GM19239 (cell line): Measurements from ENCODE around the gene ZNF556.
A peak's percentile ranks its signal among the peaks of the same experiment; 100 is the strongest.
"Not testable (repeated sequence)": the region's sequence is repeated elsewhere in the genome, so short reads cannot be mapped to it uniquely, and the experiment has no call there.

ENCODE experiments used
- DNase-seq: peaks from one replicate; pipeline ENCODE4 v3.0.0; 2011; ENCODE audit warnings: low spot score; ENCODE audit not compliant: insufficient read length
- FAIRE-seq: peaks from 2 replicates; lab custom pipeline; 2011; peaks lifted over from hg19 to GRCh38; lab: Jason Lieb, UNC

The ZNF556 gene

GRCh38 chr19:2852598-2852997, 14.5 kb upstream of the ZNF556 start:
- DNase-seq = no peak
- FAIRE-seq = no peak

- FAIRE-seq (no peak), DNase-seq (no peak)
Observed at GRCh38 chr19:2853015-2853606, 14.0 kb upstream of the ZNF556 start.

GRCh38 chr19:2854849-2855248, 12.3 kb upstream of the ZNF556 start:
- no peak for DNase-seq
- no peak for FAIRE-seq

- no peak for FAIRE-seq
- no peak for DNase-seq
Observed at GRCh38 chr19:2856457-2857050, 10.6 kb upstream of the ZNF556 start.

- no peak for FAIRE-seq
- DNase-seq = no peak
Observed at GRCh38 chr19:2858864-2859263, 8.3 kb upstream of the ZNF556 start.

GRCh38 chr19:2863816-2864215, 3.3 kb upstream of the ZNF556 start:
- FAIRE-seq (no peak), DNase-seq (no peak)

GRCh38 chr19:2865334-2866100, 1.6 kb upstream of the ZNF556 start:
- no peak for FAIRE-seq

GRCh38 chr19:2866495-2867024, 575 bp upstream of the ZNF556 start:
- no peak for FAIRE-seq
- DNase-seq = no peak

More at GRCh38 chr19:2865334-2866100, 1.6 kb upstream of the ZNF556 start:
- no peak for DNase-seq

- FAIRE-seq (no peak), DNase-seq (no peak)
Observed at GRCh38 chr19:2869618-2870017, 2.5 kb downstream of the ZNF556 start.

- not testable (repeated sequence) for DNase-seq, FAIRE-seq
Observed at GRCh38 chr19:2872175-2872574, 5.0 kb downstream of the ZNF556 start.

GRCh38 chr19:2877398-2878331, 10.5 kb downstream of the ZNF556 start:
- no peak for DNase-seq
- no peak for FAIRE-seq

GRCh38 chr19:2883686-2884439, 16.7 kb downstream of the ZNF556 start:
- no peak for DNase-seq
- FAIRE-seq = no peak

- DNase-seq (no peak), FAIRE-seq (no peak)
Observed at GRCh38 chr19:2885736-2886135, 18.6 kb downstream of the ZNF556 start.

- DNase-seq (peak; percentile 44), FAIRE-seq (peak; percentile 83)
Observed at GRCh38 chr19:2887391-2887914, 20.3 kb downstream of the ZNF556 start.

- no peak for FAIRE-seq
- DNase-seq = no peak
Observed at GRCh38 chr19:2888731-2889224, 21.6 kb downstream of the ZNF556 start.

- not testable (repeated sequence) for FAIRE-seq, DNase-seq
Observed at GRCh38 chr19:2890531-2890930, 23.4 kb downstream of the ZNF556 start.

- DNase-seq = no peak
- FAIRE-seq = no peak
Observed at GRCh38 chr19:2896694-2897093, 29.6 kb downstream of the ZNF556 start.

GRCh38 chr19:2900296-2901252, 33.4 kb downstream of the ZNF556 start, which contains the start of gene ZNF57:
TSS of gene ZNF57 (plus strand) at chr19:2900928. CDS start at chr19:2901046, 118 bp downstream.
- FAIRE-seq (peak; percentile 97), DNase-seq (peak; percentile 96)
